NCI-H460 (cell line): Measurements from ENCODE around the gene RPL13. TPM values are rescaled to one million over a fixed set of nuclear protein-coding genes. Genes with fewer than 3 reads are reported as not detected.

Experiments used
- DNase-seq: peaks from one replicate; pipeline ENCODE4 v3.0.0-alpha.2; 2016; ENCODE audit warnings: low read depth; ENCODE audit errors: extremely low read depth
- total RNA-seq: library from RNA; depleted of rRNA; stranded (reverse); fragments of >200 nt; shearing (Covaris generic); gene quantifications from 2 replicates; pipeline ENCODE4 v1.2.3, GENCODE V29; 2014

RPL13 gene
- total RNA-seq, 1 experiment from 2014 or later: 6,150 TPM

- DNase-seq: no peak
Observed at GRCh38 chr16:89595330-89596060, 35.0 kb downstream of the RPL13 start.

- DNase-seq: no peak
Observed at GRCh38 chr16:89596061-89596689, 35.7 kb downstream of the RPL13 start.

- DNase-seq: no peak
Observed at GRCh38 chr16:89596957-89597649, 36.6 kb downstream of the RPL13 start.

- DNase-seq: no peak
Observed at GRCh38 chr16:89598199-89598598, 37.7 kb downstream of the RPL13 start.

- DNase-seq: peak; percentile 38
Observed at GRCh38 chr16:89599451-89599858, 39.0 kb downstream of the RPL13 start.

GRCh38 chr16:89599902-89600301 is 39.4 kb downstream of the RPL13 start:
- no peak for DNase-seq

- no peak for DNase-seq
Observed at GRCh38 chr16:89600427-89600826, 39.9 kb downstream of the RPL13 start.

GRCh38 chr16:89600956-89601355 is 40.5 kb downstream of the RPL13 start:
- no peak for DNase-seq

GRCh38 chr16:89601906-89602272 is 41.4 kb downstream of the RPL13 start:
- no peak for DNase-seq

- peak; percentile 16 for DNase-seq
Observed at GRCh38 chr16:89602273-89602951, 41.9 kb downstream of the RPL13 start.

GRCh38 chr16:89602952-89603590 is 42.6 kb downstream of the RPL13 start:
- no peak for DNase-seq

- no peak for DNase-seq
Observed at GRCh38 chr16:89604764-89605163, 44.3 kb downstream of the RPL13 start.

GRCh38 chr16:89605186-89605970 is 44.9 kb downstream of the RPL13 start:
- no peak for DNase-seq

- no peak for DNase-seq
Observed at GRCh38 chr16:89606006-89606405, 45.5 kb downstream of the RPL13 start.

GRCh38 chr16:89607453-89607852 is 47.0 kb downstream of the RPL13 start:
- no peak for DNase-seq

GRCh38 chr16:89607937-89608740 is 47.7 kb downstream of the RPL13 start:
- no peak for DNase-seq

- no peak for DNase-seq
Observed at GRCh38 chr16:89610108-89610453, 49.6 kb downstream of the RPL13 start.

GRCh38 chr16:89612415-89613166 is 52.1 kb downstream of the RPL13 start:
- no peak for DNase-seq
